ENCODE measurements around the gene MOB2.

The MOB2 gene

DNA sequence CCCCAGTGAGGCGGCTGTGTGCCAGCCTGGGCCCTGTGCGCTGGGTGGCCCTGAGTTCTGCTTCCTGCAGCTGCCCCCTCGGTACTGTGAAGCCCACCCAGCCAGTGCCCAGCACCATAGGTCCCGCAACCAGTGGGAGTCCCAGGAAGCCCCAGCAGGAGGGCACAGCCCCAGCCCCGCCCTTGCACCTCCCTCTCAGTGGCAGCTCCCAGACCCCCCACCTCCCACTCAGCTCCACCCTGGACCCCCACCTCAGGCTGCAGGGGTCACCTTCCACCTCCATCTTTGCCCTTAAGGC, 30.9 kb downstream of the MOB2 start:
- no peak for DNase-seq (ENCODE audit: low read depth)

DNA sequence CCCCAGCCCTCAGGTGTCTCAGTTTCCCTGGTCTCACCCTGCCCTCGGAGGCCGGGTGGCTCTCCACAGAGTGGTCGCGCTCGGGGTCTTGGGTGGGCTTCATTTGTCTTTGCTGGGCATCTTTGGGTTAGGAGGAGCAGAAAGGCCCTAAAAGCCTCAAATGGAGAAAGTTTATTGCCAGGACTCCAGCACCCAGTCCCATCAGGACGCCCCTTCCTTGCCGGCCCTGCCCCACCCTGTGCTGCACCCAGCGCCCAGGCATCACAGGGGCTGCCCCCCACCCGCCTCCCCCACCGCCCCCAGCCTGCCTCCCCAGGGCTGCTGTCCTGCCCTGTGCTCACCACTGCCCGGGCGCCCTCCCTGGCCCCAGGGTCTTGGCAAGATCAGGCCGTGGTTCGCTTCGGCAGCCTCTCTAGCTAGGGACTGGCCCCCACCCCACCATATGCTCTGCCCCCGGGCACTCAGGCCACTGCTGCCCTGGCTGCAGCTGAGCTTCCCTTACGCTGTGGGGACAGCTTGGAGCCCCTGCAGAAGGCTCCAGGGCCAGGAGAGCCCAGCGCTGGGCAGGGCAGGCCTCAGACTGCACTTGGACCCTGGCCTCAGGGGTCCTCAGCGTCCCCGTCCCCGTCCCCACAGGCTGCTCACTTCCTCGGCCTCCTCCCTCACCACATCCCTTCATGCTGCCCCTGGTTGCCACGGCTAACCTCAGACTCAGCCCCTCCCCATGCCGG, 31.4 kb downstream of the MOB2 start:
- DNase-seq (ENCODE audit: low read depth): no peak

DNA sequence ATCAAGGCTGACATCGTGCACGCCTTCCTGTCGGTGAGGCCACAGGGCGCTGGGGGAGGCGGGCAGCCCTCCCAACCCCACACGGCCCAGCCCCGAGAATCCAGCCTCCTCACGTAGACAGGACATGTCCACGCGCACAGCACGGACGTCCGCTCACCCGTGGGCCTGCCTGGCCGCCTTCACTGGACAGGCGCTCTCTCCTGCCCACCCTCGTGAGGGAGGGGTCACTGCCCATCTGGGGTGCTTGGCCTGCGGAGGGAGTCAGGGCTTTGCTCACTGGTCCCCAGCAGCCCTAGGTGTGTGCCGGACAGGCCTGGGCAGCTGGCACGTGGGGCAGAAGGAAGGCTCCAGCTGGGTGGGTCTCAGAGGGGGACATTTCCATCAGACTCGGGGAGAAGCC, 32.0 kb downstream of the MOB2 start:
- no peak for DNase-seq (ENCODE audit: low read depth)

DNA sequence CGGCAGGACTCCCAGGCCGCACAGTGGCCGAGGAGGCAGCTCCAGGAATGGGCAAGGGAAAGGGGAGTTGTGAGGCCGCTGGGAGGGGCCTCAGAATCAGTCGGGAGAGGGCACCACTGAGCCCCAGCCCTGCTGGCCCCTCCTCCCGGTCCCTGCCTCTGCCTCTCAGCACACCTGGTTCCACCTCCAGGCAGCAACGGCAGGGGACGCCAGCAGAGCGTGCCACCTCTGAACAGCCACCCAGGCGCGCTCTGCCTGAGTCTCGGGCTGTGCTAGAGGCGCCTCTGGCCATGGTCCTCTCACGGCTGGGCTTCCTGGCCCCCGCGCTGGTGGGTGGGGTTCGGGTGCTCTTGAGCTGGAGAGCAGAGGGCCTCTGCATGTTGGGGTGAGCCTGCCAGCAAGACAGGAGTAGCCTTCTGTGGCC, 33.0 kb downstream of the MOB2 start:
- no peak for DNase-seq (ENCODE audit: low read depth)

GRCh38 chr11:1452744-1453143, 33.8 kb downstream of the MOB2 start:
- no peak for DNase-seq (ENCODE audit: low read depth)

GRCh38 chr11:1451781-1452470, 34.7 kb downstream of the MOB2 start:
- DNase-seq (ENCODE audit: low read depth): no peak

GRCh38 chr11:1450949-1451710, 35.4 kb downstream of the MOB2 start:
- no peak for DNase-seq (ENCODE audit: low read depth)

GRCh38 chr11:1450344-1450875, 36.2 kb downstream of the MOB2 start:
- no peak for DNase-seq (ENCODE audit: low read depth)

DNA sequence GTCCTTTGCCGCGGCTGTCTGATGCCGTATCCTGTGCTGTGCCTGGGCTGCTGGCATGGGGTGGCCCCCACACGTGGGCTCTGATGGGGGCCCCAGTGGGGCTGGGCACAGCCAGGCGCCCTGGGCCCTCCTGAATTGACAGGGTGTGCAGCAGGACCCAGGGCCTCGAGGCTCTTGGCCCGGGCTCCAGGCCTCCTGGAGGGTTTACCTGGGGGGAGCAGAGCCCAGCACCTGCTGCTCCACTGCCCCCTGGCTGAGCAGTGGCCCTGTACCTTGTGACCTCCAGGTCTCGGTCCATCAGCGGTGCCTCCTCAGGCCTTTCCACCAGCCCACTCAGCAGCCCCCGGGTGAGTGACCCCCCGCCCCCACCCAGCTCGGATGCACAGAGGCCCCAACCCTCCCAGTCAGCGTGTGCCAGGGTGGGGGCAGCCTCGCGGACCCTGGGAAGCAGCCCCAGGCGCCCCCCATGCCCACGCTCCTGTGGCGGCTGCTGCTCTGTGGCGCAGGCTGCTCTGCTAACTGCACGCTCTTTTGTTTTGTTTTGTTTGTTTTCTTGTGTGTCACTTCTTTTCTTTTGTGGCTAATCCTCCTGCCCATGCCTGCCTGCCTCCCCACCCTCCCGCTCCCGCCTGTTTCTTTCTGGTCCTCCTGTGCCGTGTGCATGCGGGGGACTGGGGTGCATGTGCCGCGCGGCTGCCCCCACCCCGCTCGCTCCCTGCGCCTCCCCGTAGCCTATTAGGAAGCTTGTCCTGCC, 36.9 kb downstream of the MOB2 start:
- no peak for DNase-seq (ENCODE audit: low read depth)

- no peak for DNase-seq (ENCODE audit: low read depth)
Observed at GRCh38 chr11:1448882-1449281, 37.7 kb downstream of the MOB2 start.

- no peak for DNase-seq (ENCODE audit: low read depth)
Observed at GRCh38 chr11:1447845-1448825, 38.4 kb downstream of the MOB2 start.

DNA sequence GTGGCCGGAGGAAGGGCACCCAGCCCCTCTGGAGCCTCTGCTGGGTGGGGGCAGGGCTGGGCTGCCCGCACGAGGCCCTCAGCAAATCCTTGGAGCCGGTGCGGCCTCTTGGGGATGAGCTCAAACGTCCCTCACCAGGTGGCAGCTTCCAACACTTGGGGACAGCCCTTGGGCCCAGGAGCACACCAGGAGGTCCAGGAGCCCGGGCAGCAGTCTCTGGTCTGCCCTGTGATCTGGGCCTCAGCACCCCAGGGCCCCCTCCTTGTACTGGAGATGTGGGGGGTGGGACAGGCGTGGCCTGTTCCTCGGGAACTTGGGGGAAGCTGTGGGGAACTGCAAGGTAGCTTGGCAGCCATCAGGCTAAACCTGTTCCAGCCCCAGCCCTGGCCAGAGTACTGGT, 40.0 kb downstream of the MOB2 start:
- DNase-seq (ENCODE audit: low read depth): no peak

DNA sequence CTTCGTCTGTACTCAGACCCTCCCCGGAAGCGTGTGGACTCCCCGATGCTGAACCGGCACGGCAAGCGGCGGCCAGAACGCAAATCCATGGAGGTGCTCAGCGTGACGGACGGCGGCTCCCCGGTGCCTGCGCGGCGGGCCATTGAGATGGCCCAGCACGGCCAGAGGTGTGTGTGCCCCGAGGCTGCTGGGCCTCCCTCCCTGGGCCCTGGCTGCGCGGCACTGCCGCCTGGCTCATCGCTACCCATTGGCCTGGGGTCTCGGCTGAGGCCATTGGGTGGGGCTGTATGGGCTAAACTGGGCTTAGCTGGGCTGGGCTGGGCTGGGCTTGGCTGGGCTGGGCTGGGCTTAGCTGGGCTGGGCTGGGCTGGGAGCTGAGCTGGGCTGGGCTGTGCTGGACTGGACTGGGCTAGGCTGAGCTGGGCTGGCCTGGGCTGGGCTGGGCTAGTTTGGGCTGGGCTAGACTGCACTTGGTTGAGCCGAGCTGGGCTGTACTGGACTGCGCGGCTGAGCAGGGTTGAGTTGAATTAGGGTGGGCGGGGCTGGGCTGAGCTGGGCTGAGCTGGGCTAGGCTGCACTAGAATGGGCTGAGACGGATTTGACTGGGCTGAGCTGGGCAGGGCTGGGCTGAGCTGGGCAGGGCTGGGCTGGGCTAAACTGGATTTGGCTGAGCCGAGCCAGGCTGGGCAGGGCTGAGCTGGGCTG, 40.7 kb downstream of the MOB2 start:
- no peak for DNase-seq (ENCODE audit: low read depth)

GRCh38 chr11:1444823-1445422, 41.7 kb downstream of the MOB2 start:
- DNase-seq (ENCODE audit: low read depth): no peak

DNA sequence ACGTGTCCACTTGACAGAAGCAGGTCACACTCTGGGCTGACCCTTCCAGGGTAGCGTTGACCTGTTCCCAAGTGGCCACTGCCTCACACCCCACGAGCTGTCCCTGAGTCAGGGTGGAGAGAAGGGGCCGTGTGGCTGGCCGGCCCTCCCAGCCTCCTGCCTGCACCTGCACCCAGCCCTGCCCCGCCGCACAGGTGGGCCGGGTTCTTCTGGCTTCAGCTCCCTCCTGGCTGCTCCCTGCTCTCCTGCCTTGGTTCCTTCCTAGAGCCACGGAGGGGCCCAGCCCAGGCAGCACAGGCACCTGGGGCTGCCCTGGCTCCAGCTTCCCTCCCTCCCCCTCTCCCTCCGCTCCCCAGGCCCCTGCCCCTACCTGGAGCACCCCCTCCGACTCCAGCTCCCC, 42.3 kb downstream of the MOB2 start:
- no peak for DNase-seq (ENCODE audit: low read depth)

- no peak for DNase-seq (ENCODE audit: low read depth)
Observed at GRCh38 chr11:1443737-1444136, 42.8 kb downstream of the MOB2 start.

- no peak for DNase-seq (ENCODE audit: low read depth)
Observed at GRCh38 chr11:1442807-1443366, 43.7 kb downstream of the MOB2 start.

DNA sequence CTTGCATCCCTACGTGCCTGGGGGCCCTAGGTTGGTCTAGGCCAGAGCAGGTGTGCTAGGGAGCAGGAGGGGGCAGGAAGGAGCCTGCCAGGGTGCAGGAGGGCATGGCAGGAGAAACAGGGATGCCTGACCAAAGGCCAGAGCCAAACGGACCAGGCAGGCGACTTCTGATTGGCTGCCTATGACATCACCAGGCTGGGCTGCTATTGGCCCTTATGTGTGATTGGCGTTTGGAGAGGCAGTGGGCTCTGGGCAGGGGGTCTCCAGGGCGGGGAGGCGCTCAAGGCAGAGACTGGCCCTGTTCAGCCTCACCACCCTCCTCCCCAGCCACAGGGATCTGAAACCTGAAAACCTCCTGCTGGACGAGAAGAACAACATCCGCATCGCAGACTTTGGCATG, 44.4 kb downstream of the MOB2 start:
- DNase-seq (ENCODE audit: low read depth): no peak

- DNase-seq (ENCODE audit: low read depth): no peak
Observed at GRCh38 chr11:1440496-1440895, 46.1 kb downstream of the MOB2 start.

DNA sequence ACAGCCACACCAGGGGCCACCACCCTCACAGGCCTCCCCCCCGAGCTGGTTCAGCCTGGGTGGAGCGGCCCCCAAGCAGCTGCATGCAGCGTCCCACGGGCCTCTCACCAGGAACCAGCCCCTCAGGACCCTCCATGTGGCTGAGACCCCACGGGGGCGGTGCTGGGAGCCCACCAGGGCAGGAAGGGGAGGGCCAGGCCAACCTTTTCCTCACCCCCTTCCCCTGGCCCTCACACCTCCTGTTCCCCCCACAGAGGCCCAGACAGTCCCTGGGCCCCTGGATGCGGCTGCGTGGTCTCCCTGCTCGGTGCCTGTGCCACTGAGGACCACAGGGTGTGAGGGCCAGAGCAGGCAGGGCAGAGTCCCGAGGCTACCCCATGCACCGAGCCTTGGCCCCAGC, 46.5 kb downstream of the MOB2 start:
- DNase-seq (ENCODE audit: low read depth): no peak

Data from stimulated activated CD8-positive, alpha-beta memory T cell treated with anti-CD3 and anti-CD28 coated beads, Interleukin-15, amount 100 ng/mL, for 24 hours (primary cell).